HepG2 (cell line): ENCODE results near the gene COL18A1. TPM values are rescaled to one million over a fixed set of nuclear protein-coding genes. Genes with fewer than 3 reads are reported as not detected.

Source experiments
- BRD4 ChIP-seq: sonication (generic); formaldehyde crosslinking; IDR thresholded peaks from 2 replicates; pipeline ENCODE4 v1.4.0; 2020; ENCODE audit warnings: missing genetic modification reagents
- DMAP1 ChIP-seq: IDR thresholded peaks from 2 replicates; pipeline ENCODE4 v1.6.1; 2016
- FUBP1 ChIP-seq: sonication (generic); formaldehyde crosslinking; IDR thresholded peaks from 2 replicates; pipeline ENCODE4 v1.5.1; 2020; ENCODE audit warnings: missing genetic modification reagents, mild to moderate bottlenecking, borderline replicate concordance
- HDAC2 ChIP-seq: sonication (generic); formaldehyde crosslinking; IDR thresholded peaks from 2 replicates; pipeline ENCODE4 v1.4.0; 2020; ENCODE audit warnings: missing genetic modification reagents
- JARID2 ChIP-seq: sonication (generic); formaldehyde crosslinking; IDR thresholded peaks from 2 replicates; pipeline ENCODE4 v1.8.1; 2023; ENCODE audit warnings: missing genetic modification reagents, inconsistent platforms; ENCODE audit not compliant: insufficient replicate concordance
- NCOA5 ChIP-seq: sonication (generic); formaldehyde crosslinking; IDR thresholded peaks from 2 replicates; pipeline ENCODE4 v1.4.0; 2020; ENCODE audit warnings: missing genetic modification reagents
- NFYC ChIP-seq: IDR thresholded peaks from 2 replicates; pipeline ENCODE4 v1.6.1; 2016; ENCODE audit warnings: missing genetic modification reagents, missing compliant biosample characterization
- RBM22 ChIP-seq: fragments of 200-400 bp; formaldehyde crosslinking; optimal IDR thresholded peaks from 2 replicates; pipeline ENCODE3; 2017; ENCODE audit warnings: mild to moderate bottlenecking, low read length, moderate library complexity
- TP53 ChIP-seq: sonication (generic); formaldehyde crosslinking; conservative IDR thresholded peaks from 2 replicates; pipeline ENCODE4 v1.4.0; 2020; ENCODE audit warnings: missing genetic modification reagents
- ZNF280D ChIP-seq: sonication (generic); formaldehyde crosslinking; IDR thresholded peaks from 2 replicates; pipeline ENCODE4 v1.5.1; 2020; ENCODE audit warnings: mild to moderate bottlenecking, missing genetic modification reagents
- ZNF343 ChIP-seq: sonication (generic); formaldehyde crosslinking; IDR thresholded peaks from 2 replicates; pipeline ENCODE4 v1.4.0; 2020; ENCODE audit warnings: mild to moderate bottlenecking, missing genetic modification reagents
- ZNF367 ChIP-seq: sonication (generic); formaldehyde crosslinking; IDR thresholded peaks from 2 replicates; pipeline ENCODE4 v1.4.0; 2020; ENCODE audit warnings: missing genetic modification reagents, borderline replicate concordance
- ZNF784 ChIP-seq: sonication (generic); formaldehyde crosslinking; IDR thresholded peaks from 2 replicates; pipeline ENCODE4 v1.5.1; 2020; ENCODE audit warnings: missing genetic modification reagents, mild to moderate bottlenecking, borderline replicate concordance
- ZNF883 ChIP-seq: sonication (generic); formaldehyde crosslinking; IDR thresholded peaks from 2 replicates; pipeline ENCODE4 v1.5.1; 2020; ENCODE audit warnings: mild to moderate bottlenecking, missing genetic modification reagents; ENCODE audit errors: not compliant biosample characterization
- polyA plus RNA-seq, 8 experiments: library from polyadenylated mRNA; depleted of rRNA in 3 of 8; stranded (reverse) in 7 of 8; unstranded in 1 of 8; fragments of >200 nt; fragmentation: Illumina TruSeq in 4 of 8; extraction: Trizol in 4 of 8; gene quantifications; 2 replicates each; pipeline versions ENCODE4 v1.2.1 to v1.2.3, GENCODE V29; 2011 to 2016; ENCODE audit warnings: low read depth in 4 of 8, missing spikeins in 1 of 8, mixed read lengths in 1 of 8; ENCODE audit not compliant: insufficient read depth in 1 of 8
- total RNA-seq, 5 experiments: library from RNA; depleted of rRNA; stranded (reverse); fragments of >200 nt; fragmentation: Illumina TruSeq; extraction: Trizol; gene quantifications; 2 replicates each; pipeline ENCODE4 v1.2.3, GENCODE V29; 2016; ENCODE audit warnings: low read depth in 1 of 5
- TF ChIP-seq, protein P1 (sequence below): IDR thresholded peaks from 2 replicates; pipeline ENCODE4 v1.6.1; 2016; ENCODE audit warnings: mild to moderate bottlenecking, missing biosample characterization, missing genetic modification reagents
- TF ChIP-seq, protein P2 (sequence below): sonication (generic); formaldehyde crosslinking; IDR thresholded peaks from 2 replicates; pipeline ENCODE4 v1.4.0; 2020; ENCODE audit warnings: missing genetic modification reagents
- TF ChIP-seq, protein P3 (sequence below): sonication (generic); formaldehyde crosslinking; IDR thresholded peaks from 2 replicates; pipeline ENCODE4 v1.8.0; 2022; ENCODE audit warnings: missing genetic modification reagents, mild to moderate bottlenecking, inconsistent platforms, borderline replicate concordance
- TF ChIP-seq, protein P4 (sequence below): sonication (generic); formaldehyde crosslinking; IDR thresholded peaks from 2 replicates; pipeline ENCODE4 v1.4.0; 2020; ENCODE audit warnings: mild to moderate bottlenecking, missing genetic modification reagents

COL18A1 gene
- total and polyA plus RNA-seq, 2 of the 13 experiments (the other 11 are each of a cell fraction or from before 2014, with no cell fraction given): 79.0 to 102 TPM

GRCh38 chr21:45528981-45529784, 124.2 kb downstream of the COL18A1 start (continued):
- TF ChIP-seq RBM22 (no peak), ZNF280D (CRISPR knock-in tag) (no peak), ZNF784 (no peak), TP53 (no peak), JARID2 (no peak), BRD4 (no peak), ZNF343 (CRISPR knock-in tag) (0 out of 2 replicates have a peak, but pooled peaks have one; percentile 48), FUBP1 (no peak), HDAC2 (CRISPR knock-in tag) (peak; percentile 52; the same call in 1 of the 2 replicates), ZNF883 (no peak), DMAP1 (CRISPR knock-in tag) (no peak), NCOA5 (no peak), ZNF367 (CRISPR knock-in tag) (no peak), NFYC (no peak)
- TF ChIP-seq, protein P1, sequence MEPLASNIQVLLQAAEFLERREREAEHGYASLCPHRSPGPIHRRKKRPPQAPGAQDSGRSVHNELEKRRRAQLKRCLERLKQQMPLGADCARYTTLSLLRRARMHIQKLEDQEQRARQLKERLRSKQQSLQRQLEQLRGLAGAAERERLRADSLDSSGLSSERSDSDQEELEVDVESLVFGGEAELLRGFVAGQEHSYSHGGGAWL (CRISPR knock-in tag): no peak
- TF ChIP-seq, protein P2, sequence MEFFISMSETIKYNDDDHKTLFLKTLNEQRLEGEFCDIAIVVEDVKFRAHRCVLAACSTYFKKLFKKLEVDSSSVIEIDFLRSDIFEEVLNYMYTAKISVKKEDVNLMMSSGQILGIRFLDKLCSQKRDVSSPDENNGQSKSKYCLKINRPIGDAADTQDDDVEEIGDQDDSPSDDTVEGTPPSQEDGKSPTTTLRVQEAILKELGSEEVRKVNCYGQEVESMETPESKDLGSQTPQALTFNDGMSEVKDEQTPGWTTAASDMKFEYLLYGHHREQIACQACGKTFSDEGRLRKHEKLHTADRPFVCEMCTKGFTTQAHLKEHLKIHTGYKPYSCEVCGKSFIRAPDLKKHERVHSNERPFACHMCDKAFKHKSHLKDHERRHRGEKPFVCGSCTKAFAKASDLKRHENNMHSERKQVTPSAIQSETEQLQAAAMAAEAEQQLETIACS (CRISPR knock-in tag): no peak
- TF ChIP-seq, protein P3, sequence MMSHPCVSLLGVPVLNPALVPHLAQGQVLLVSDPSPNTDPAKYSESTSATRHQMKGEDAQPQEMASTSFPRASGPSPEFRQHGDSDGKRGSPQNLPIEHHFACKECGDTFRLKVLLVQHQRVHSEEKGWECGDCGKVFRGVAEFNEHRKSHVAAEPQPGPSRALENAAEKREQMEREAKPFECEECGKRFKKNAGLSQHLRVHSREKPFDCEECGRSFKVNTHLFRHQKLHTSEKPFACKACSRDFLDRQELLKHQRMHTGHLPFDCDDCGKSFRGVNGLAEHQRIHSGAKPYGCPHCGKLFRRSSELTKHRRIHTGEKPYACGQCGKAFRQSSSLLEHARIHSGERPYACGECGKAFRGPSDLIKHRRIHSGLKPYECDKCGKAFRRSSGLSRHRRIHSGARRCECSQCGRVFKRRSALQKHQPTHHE (CRISPR knock-in tag): no peak
- TF ChIP-seq, protein P4, sequence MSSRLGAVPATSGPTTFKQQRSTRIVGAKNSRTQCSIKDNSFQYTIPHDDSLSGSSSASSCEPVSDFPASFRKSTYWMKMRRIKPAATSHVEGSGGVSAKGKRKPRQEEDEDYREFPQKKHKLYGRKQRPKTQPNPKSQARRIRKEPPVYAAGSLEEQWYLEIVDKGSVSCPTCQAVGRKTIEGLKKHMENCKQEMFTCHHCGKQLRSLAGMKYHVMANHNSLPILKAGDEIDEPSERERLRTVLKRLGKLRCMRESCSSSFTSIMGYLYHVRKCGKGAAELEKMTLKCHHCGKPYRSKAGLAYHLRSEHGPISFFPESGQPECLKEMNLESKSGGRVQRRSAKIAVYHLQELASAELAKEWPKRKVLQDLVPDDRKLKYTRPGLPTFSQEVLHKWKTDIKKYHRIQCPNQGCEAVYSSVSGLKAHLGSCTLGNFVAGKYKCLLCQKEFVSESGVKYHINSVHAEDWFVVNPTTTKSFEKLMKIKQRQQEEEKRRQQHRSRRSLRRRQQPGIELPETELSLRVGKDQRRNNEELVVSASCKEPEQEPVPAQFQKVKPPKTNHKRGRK (CRISPR knock-in tag): no peak
